Caco-2 (cell line): ENCODE results near the gene FAM9A. TPM values are rescaled to one million over a fixed set of nuclear protein-coding genes. Genes with fewer than 3 reads are reported as not detected.
"Not testable (repeated sequence)": the region's sequence is repeated elsewhere in the genome, so short reads cannot be mapped to it uniquely, and the experiment has no call there.

Experiments
- BruUV-seq: library from RNA; stranded (reverse); fragments of 400-500 nt; replicated peaks from 2 replicates; lab custom pipeline; 2021; lab: Mats Ljungman, UMichigan
- CTCF ChIA-PET: fragments of 300-600 bp; sonication (Branson Sonifier 250); formaldehyde crosslinking; loops from one replicate; lab custom pipeline; 2022; ENCODE audit warnings: antibody characterized with exemption; lab: Charles Lee
- POLR2A ChIA-PET: fragments of 300-600 bp; sonication (Branson Sonifier 250); formaldehyde crosslinking; loops from one replicate; lab custom pipeline; 2022; ENCODE audit warnings: antibody characterized with exemption; lab: Charles Lee
- DNase-seq, 2 experiments: peaks; one replicate each; pipeline versions ENCODE4 v3.0.0 to v3.0.0-alpha.2; 2020 to 2022
- H3K27me3 ChIP-seq: replicated peaks from 2 replicates; pipeline ENCODE4 v1.6.0; 2011; ENCODE audit warnings: low read length; ENCODE audit not compliant: control insufficient read depth, insufficient read depth
- H3K36me3 ChIP-seq: 2 replicates; pipeline ENCODE4 v1.5.1; 2011; ENCODE audit warnings: low read length; ENCODE audit not compliant: control insufficient read depth, insufficient read depth
- H3K4me1 ChIP-seq: fragments of 250-450 bp; sonication (Bioruptor Pico); 2 replicates; pipeline ENCODE4 v1.5.1; 2020; ENCODE audit warnings: mild to moderate bottlenecking
- H3K4me3 ChIP-seq: 2 replicates; pipeline ENCODE4 v1.5.1; 2011; ENCODE audit warnings: low read depth, mild to moderate bottlenecking, control low read depth, low read length
- H3K9me3 ChIP-seq: fragments of 250-450 bp; sonication (Bioruptor Pico); 2 replicates; pipeline ENCODE4 v1.5.1; 2020; ENCODE audit warnings: mild to moderate bottlenecking, moderate library complexity
- H3K27ac Mint-ChIP-seq: one replicate; pipeline ENCODE4 v1.8.0; 2022; ENCODE audit warnings: mixed read lengths; ENCODE audit not compliant: unreplicated experiment
- H3K27me3 Mint-ChIP-seq: one replicate; pipeline ENCODE4 v1.8.0; 2022; ENCODE audit warnings: mixed read lengths; ENCODE audit not compliant: insufficient read depth, unreplicated experiment
- H3K36me3 Mint-ChIP-seq: one replicate; pipeline ENCODE4 v1.8.0; 2022; ENCODE audit warnings: mild to moderate bottlenecking, mixed read lengths; ENCODE audit not compliant: insufficient read depth, unreplicated experiment
- H3K4me1 Mint-ChIP-seq: one replicate; pipeline ENCODE4 v1.8.0; 2022; ENCODE audit warnings: low read depth, mixed read lengths; ENCODE audit not compliant: unreplicated experiment
- H3K4me3 Mint-ChIP-seq: one replicate; pipeline ENCODE4 v1.8.0; 2022; ENCODE audit warnings: mild to moderate bottlenecking, moderate library complexity, mixed read lengths; ENCODE audit not compliant: unreplicated experiment
- H3K9me3 Mint-ChIP-seq: one replicate; pipeline ENCODE4 v1.8.0; 2022; ENCODE audit warnings: mixed read lengths; ENCODE audit not compliant: unreplicated experiment
- intact Hi-C: fragments of 100-400 bp; cut with micrococcal nuclease; formaldehyde crosslinking; loops from one replicate; pipeline ENCODE4 v1.10.0; 2022; ENCODE audit not compliant: unreplicated experiment
- total RNA-seq: library from RNA; stranded (reverse); gene quantifications from 2 replicates; pipeline ENCODE4 v1.2.3, GENCODE V29; 2022
- TF ChIP-seq, protein P1 (sequence below), 2 experiments: fragments of 200-600 bp in 1 of 2; IDR thresholded peaks; 1 replicate in 1 of 2; 2 replicates in 1 of 2; pipeline versions ENCODE4 v1.5.1 to v1.8.0; 2011 to 2022; ENCODE audit warnings: antibody characterized with exemption in 1 of 2, control low read depth in 1 of 2, inconsistent platforms in 1 of 2, low read depth in 1 of 2, low read length in 1 of 2, mild to moderate bottlenecking in 1 of 2, moderate library complexity in 1 of 2; ENCODE audit not compliant: insufficient read depth in 1 of 2, severe bottlenecking in 1 of 2, unreplicated experiment in 1 of 2

Gene FAM9A
- total RNA-seq, 1 experiment from 2014 or later = not detected

DNA sequence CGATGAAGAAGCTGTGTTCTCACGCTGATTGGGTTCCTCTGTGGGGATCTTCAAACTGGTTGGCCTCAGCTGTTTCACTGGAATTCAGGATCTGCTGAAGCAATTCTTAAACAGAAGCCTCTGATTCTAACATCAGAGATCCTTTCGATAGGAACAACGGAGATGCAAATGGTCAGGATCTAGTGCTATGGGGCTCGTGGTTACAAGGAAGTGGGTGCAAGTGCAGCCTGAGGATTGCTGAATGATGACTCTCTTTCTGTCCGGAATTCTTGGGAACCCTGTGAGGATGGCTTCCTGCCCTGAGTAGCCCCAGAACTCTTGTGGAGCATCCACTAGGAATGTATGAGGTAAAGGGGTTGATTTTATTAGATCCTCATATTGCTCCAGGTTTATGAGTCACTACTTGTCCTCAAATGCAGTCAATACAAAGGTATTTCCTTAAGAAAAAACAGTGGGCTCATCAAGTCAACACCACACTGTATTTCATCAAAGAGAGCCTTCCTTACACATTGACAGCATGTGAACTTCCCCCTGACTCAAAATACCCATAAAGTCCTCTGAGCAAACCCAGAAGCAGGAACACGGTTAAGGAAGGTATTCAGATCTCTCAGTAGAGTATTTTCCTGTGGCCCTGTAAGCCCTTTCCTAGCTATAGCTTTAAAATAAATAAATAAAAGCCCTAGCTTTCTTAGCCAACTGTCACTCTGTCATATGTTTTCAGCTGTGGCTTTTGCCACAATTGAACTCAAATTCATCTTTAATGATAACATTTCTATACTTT, 43.4 kb downstream of the FAM9A start:
- POLR2A ChIA-PET, H3K4me1 ChIP-seq, H3K9me3 ChIP-seq, DNase-seq, intact Hi-C loops, H3K27me3 ChIP-seq, H3K4me3 ChIP-seq, H3K4me1 Mint-ChIP-seq, H3K4me3 Mint-ChIP-seq, H3K36me3 Mint-ChIP-seq, CTCF ChIA-PET, H3K9me3 Mint-ChIP-seq, H3K36me3 ChIP-seq, H3K27ac Mint-ChIP-seq, BruUV-seq: not testable (repeated sequence)
- peaks cover 18% of the 10 kb centered on the region for H3K27me3 Mint-ChIP-seq

DNA sequence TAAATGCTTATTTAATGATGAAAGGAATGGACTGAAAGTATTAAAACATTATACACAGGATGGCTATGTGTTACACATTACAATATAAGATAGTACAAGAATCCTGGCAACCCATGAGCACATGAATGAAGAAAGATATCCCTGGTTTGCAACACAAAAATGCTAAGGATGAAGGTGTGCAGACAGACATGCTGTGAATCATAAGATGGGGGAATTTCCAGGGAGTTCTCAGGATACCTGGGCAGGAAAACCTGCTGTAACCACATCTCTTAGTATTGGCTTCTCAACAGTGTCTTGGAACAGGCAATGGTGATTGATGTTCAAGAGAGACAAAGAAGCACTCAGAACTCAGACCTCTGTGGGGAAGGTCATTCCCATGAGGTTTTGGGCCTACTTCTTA, 45.4 kb downstream of the FAM9A start:
- Mint-ChIP-seq H3K36me3 (no peaks in the 10 kb centered on the region), H3K9me3 (no peaks in the 10 kb centered on the region), H3K27ac (no peak overlapping the region), H3K4me1 (no peaks in the 10 kb centered on the region), H3K4me3 (no peak overlapping the region), H3K27me3 (peaks cover 18% of the 10 kb centered on the region)
- H3K4me1 ChIP-seq = no peaks in the 10 kb centered on the region
- ChIA-PET POLR2A (no interaction called here), CTCF (no interaction called here)
- no TSS peak for BruUV-seq
- H3K4me3 ChIP-seq = no peak overlapping the region
- TF ChIP-seq, protein P1, sequence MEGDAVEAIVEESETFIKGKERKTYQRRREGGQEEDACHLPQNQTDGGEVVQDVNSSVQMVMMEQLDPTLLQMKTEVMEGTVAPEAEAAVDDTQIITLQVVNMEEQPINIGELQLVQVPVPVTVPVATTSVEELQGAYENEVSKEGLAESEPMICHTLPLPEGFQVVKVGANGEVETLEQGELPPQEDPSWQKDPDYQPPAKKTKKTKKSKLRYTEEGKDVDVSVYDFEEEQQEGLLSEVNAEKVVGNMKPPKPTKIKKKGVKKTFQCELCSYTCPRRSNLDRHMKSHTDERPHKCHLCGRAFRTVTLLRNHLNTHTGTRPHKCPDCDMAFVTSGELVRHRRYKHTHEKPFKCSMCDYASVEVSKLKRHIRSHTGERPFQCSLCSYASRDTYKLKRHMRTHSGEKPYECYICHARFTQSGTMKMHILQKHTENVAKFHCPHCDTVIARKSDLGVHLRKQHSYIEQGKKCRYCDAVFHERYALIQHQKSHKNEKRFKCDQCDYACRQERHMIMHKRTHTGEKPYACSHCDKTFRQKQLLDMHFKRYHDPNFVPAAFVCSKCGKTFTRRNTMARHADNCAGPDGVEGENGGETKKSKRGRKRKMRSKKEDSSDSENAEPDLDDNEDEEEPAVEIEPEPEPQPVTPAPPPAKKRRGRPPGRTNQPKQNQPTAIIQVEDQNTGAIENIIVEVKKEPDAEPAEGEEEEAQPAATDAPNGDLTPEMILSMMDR (IDR thresholded peaks at IDR 0.05; ENCODE audit: insufficient read depth in 1 of 2, low read depth in 1 of 2, low read length in 1 of 2, severe bottlenecking in 1 of 2, unreplicated experiment in 1 of 2) = no peak
- H3K36me3 ChIP-seq = no peaks in the 10 kb centered on the region
- no peaks in the 10 kb centered on the region for H3K27me3 ChIP-seq
- no peaks in the 10 kb centered on the region for H3K9me3 ChIP-seq
- intact Hi-C loops = no loop called here
- DNase-seq = no peak

DNA sequence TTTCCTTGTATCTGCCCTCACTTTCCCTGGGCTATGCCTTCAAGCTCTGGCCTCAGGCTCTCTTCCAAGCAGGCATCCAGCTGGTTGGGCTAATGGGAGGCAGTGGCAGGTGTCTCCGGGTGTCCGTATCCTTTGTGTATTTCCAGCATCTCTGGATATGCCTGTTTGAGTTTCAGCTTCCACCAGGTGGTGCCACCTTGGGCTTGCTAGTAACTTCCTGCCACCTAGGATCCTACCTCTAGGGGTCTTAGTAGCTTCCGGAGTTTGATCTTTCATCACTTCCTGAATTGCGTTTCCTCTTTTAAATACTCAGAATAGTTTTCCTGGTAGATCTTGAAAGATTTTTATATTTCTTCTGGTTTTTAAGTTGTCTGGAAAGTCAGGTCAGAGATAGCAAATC, 46.1 kb downstream of the FAM9A start:
- Histone ChIP-seq H3K4me3 (no peak overlapping the region), H3K27me3 (no peaks in the 10 kb centered on the region), H3K36me3 (no peaks in the 10 kb centered on the region), H3K4me1 (no peaks in the 10 kb centered on the region), H3K9me3 (no peaks in the 10 kb centered on the region)
- Mint-ChIP-seq H3K9me3 (no peaks in the 10 kb centered on the region), H3K4me3 (no peak overlapping the region), H3K36me3 (no peaks in the 10 kb centered on the region), H3K4me1 (no peaks in the 10 kb centered on the region), H3K27ac (no peak overlapping the region), H3K27me3 (peaks cover 18% of the 10 kb centered on the region)
- POLR2A ChIA-PET = no interaction called here
- intact Hi-C loops = no loop called here
- peak in 1 of 2 experiments; percentile 9 for DNase-seq
- BruUV-seq = no TSS peak
- CTCF ChIA-PET = interaction anchor here (0.6 kb wide), 1 partner anchor 9 kb away, joined by 3 read pairs; no protein-coding TSS in a partner anchor
- TF ChIP-seq, protein P1 (IDR thresholded peaks at IDR 0.05; ENCODE audit: insufficient read depth in 1 of 2, low read depth in 1 of 2, low read length in 1 of 2, severe bottlenecking in 1 of 2, unreplicated experiment in 1 of 2) = peak in 1 of 2 experiments; percentile 19
